NOMO-1 (cell line): Measurements from ENCODE around the gene SCLT1.
A peak's percentile ranks its signal among the peaks of the same experiment; 100 is the strongest.
"Not testable (repeated sequence)": the region's sequence is repeated elsewhere in the genome, so short reads cannot be mapped to it uniquely, and the experiment has no call there.

ENCODE experiments used
- DNase-seq, 2 experiments: peaks; one replicate each; lab custom pipeline; 2025; ENCODE audit not compliant: unreplicated experiment in 2 of 2; lab: John Stamatoyannopoulos, UW

Gene SCLT1

GRCh38 chr4:129093191-129093920 lies at the start of gene SCLT1:
SCLT1 (minus strand) TSS chr4:129093539; CDS start chr4:129093103, 436 bp downstream.
- DNase-seq: peak; percentile 94 to 95

GRCh38 chr4:129140521-129140920 lies 47.2 kb upstream of the SCLT1 start:
- no peak for DNase-seq

DNA sequence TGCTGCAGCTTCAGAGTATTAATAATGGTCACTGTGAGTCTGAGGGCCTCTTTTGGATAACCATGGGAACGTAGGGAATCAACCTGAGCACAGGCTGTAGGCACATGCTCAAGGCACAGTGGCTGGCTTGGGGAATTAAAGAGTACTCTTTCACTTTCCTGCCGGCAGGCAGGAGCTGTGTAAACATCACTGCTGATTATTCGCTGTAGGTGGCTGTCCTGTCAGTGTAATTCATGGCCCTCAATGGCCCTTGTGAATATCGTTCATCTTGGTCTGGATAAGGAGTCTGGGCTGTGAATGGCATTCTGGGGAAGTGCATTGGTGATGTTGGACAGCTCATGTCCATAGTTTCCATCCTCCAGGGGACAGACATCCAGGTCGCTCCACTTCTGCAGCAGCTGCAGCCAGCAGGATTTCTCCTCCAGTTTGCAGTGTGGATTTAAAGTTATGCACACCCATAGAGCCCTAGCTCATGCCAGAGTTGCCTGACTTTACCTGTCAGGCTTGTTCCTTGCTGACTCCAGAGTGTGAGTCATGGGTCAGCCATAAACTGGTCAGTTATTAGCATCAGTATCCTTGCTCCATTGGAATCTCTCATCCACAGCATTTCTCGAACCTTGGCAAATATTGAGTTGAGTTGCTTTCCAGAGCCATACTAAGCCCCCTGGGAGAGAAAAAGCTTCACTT lies 45.6 kb upstream of the SCLT1 start:
- DNase-seq: no peak

- DNase-seq: no peak
Measured at GRCh38 chr4:129136433-129136832, 43.1 kb upstream of the SCLT1 start.

DNA sequence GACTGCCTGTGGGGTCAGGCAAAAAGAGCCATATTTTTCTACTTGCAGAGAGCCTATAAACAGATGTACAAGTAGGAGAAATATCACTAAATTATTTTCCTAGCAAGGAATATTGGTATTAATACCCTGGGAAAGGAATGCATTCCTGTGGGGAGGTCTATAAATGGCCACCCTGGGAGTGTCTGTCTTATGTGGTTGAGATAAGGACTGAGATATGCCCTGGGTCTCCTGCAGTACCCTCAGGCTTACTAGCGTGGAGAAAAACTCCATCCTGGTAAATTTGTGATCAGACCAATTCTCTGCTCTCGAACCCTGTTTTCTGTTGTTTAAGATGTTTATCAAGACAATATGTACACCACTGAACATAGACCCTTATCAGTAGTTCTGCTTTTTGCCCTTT lies 38.0 kb upstream of the SCLT1 start:
- DNase-seq: no peak

DNA sequence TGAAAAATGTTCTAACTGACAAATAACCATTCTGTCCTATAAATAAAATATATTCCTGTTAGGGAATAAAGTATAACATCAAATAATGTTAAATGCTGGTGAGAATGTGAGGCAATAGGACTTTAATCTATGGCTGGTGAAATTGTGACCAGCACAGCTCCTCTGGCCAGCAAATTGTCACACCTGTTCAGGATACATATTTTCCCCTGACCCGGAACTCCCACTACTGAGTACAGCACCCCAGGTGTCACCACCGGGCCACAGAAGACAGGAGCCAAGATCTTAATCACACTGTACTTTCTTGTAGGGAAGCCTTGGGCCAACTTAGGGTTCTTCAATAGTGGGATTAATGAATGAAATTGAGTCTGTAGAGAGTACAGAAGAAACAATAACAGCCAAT lies 35.8 kb upstream of the SCLT1 start:
- DNase-seq: no peak

DNA sequence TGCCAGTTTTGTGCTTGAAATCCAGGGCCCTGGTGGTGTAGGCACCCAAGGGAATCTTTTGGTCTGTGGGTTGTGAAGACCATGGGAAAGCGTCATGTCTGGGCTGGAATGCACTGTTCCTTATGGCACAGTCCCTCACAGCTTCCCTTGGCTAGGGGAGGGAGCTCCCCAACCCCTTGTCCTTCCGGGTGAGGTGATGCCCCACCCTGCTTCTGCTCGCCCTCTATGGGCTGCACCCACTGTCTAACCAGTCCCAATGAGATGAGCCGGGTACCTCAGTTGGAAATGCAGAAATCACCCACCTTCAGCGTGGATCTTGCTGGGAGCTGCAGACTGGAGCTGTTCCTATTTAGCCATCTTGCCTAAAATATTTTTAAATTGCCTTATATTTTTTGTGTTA lies 33.3 kb upstream of the SCLT1 start:
- not testable (repeated sequence) for DNase-seq

- no peak for DNase-seq
Measured at GRCh38 chr4:129117705-129118104, 24.4 kb upstream of the SCLT1 start.

- no peak for DNase-seq
Measured at GRCh38 chr4:129113919-129114318, 20.6 kb upstream of the SCLT1 start.

GRCh38 chr4:129113434-129113833 lies 20.1 kb upstream of the SCLT1 start:
- DNase-seq: no peak

DNA sequence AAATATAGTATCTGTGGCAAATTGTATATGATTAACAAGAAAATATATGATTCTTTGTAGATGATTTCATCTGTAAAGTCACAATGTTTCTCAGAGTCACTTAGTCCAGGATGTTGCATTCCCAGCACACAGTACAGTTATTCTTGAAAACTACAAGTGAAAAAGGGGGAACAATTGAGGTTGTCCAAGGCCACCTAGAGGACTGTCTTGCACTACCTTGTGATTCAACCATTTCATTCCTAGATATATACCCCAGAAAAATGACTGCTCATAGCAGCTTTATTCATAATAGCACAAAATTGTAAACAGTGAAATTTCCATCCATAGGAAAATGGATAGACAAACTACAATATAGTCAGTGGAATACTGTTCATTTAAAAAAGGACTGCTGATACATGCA lies 18.6 kb upstream of the SCLT1 start:
- DNase-seq: no peak

GRCh38 chr4:129110931-129111330 lies 17.6 kb upstream of the SCLT1 start:
- DNase-seq: no peak

DNA sequence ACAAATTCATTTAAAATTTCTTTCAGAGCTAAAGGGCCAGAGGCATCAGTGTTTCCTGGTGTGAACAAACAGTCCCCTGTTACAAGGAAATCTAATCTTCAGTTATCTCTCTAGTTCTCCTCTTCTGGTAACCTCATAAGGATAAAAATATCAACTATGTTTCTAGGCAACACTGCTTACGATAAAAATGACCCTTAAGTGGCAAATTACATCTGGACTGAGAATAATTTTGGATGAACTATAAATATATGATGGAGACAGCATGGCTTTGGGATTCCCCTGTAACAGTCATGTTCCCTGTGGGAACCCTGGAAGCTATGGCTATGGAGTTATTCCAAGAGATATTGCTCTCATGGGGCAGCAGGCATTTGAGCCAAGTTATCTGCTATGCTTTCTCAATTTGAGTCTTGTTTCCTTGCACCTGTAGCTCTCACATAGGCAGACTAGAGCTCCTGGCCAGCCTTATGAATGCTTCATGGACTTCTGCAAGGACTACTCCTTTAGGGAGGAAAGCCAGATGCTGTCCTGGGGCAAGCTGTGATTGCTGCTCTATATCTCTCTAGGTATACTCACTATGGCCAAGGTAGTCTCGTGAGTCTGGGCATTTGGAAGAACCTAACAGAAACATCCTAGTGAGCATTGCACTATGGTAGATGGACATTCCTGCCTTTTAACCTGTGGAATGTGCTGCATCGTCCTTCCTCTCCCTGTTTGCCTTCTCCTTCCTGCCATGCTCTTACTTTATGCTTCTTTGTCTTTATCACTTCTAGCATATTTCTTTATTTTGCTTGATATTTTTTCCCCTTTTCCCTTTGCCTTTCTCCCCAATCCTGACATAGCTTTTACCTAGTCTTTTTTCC lies 16.9 kb upstream of the SCLT1 start:
- DNase-seq: no peak

- DNase-seq: no peak
Measured at GRCh38 chr4:129098531-129099001, 5.2 kb upstream of the SCLT1 start.

GRCh38 chr4:129095811-129096454 lies 2.6 kb upstream of the SCLT1 start, which contains the start of gene C4orf33:
C4orf33 (plus strand) TSS chr4:129096152; CDS start chr4:129102611, 6,459 bp downstream.
- DNase-seq: peak; percentile 66 to 85

- DNase-seq: no peak
Measured at GRCh38 chr4:129094347-129094746, 1.0 kb upstream of the SCLT1 start.

- DNase-seq: peak in 1 of 2 experiments; percentile 32
Measured at GRCh38 chr4:129092631-129093190, 628 bp downstream of the SCLT1 start.

- no peak for DNase-seq
Measured at GRCh38 chr4:129087516-129087915, 5.8 kb downstream of the SCLT1 start.

- no peak for DNase-seq
Measured at GRCh38 chr4:129085472-129085871, 7.9 kb downstream of the SCLT1 start.

- DNase-seq: no peak
Measured at GRCh38 chr4:129082302-129082701, 11.0 kb downstream of the SCLT1 start.
